HEK293 (cell line): ENCODE measurements around the gene SECTM1.

ENCODE experiments used
- BCL11A ChIP-seq: fragments of 450-650 bp; formaldehyde crosslinking; IDR thresholded peaks from 2 replicates; pipeline ENCODE4 v1.5.1; 2016; ENCODE audit warnings: low read depth, missing biosample characterization, missing genetic modification characterization
- ELK4 ChIP-seq: IDR thresholded peaks from 2 replicates; pipeline ENCODE4 v1.6.1; 2011; ENCODE audit warnings: mild to moderate bottlenecking, low read depth, low read length, borderline replicate concordance
- GFI1B ChIP-seq: fragments of 450-650 bp; formaldehyde crosslinking; IDR thresholded peaks from 2 replicates; pipeline ENCODE4 v1.5.1; 2016; ENCODE audit warnings: missing biosample characterization, missing genetic modification characterization
- HOXC10 ChIP-seq: sonication (generic); formaldehyde crosslinking; IDR thresholded peaks from 2 replicates; pipeline ENCODE4 v1.8.1; 2023; ENCODE audit warnings: mild to moderate bottlenecking, missing genetic modification reagents
- KLF1 ChIP-seq: fragments of 450-650 bp; formaldehyde crosslinking; IDR thresholded peaks from 2 replicates; pipeline ENCODE4 v1.5.1; 2016; ENCODE audit warnings: missing biosample characterization, missing genetic modification characterization
- KLF9 ChIP-seq: fragments of 450-650 bp; formaldehyde crosslinking; IDR thresholded peaks from 2 replicates; pipeline ENCODE4 v1.5.1; 2016; ENCODE audit warnings: missing biosample characterization, missing genetic modification characterization, low read depth
- OSR2 ChIP-seq: fragments of 450-650 bp; formaldehyde crosslinking; IDR thresholded peaks from 2 replicates; pipeline ENCODE4 v1.5.1; 2016; ENCODE audit warnings: missing biosample characterization, missing genetic modification characterization
- SP3 ChIP-seq: fragments of 450-650 bp; formaldehyde crosslinking; IDR thresholded peaks from 2 replicates; pipeline ENCODE4 v1.5.1; 2016; ENCODE audit warnings: missing biosample characterization, missing genetic modification characterization
- YY2 ChIP-seq: fragments of 450-650 bp; formaldehyde crosslinking; IDR thresholded peaks from 2 replicates; pipeline ENCODE4 v1.5.1; 2016; ENCODE audit warnings: missing biosample characterization, missing genetic modification characterization
- ZBTB1 ChIP-seq: fragments of 450-650 bp; formaldehyde crosslinking; IDR thresholded peaks from 2 replicates; pipeline ENCODE4 v1.5.1; 2016; ENCODE audit warnings: missing biosample characterization, missing genetic modification characterization
- ZBTB21 ChIP-seq: fragments of 450-650 bp; formaldehyde crosslinking; IDR thresholded peaks from 2 replicates; pipeline ENCODE4 v1.5.1; 2017; ENCODE audit warnings: missing biosample characterization, missing genetic modification characterization
- ZBTB26 ChIP-seq: fragments of 450-650 bp; formaldehyde crosslinking; optimal IDR thresholded peaks from 2 replicates; pipeline ENCODE3; 2016; ENCODE audit warnings: missing biosample characterization, mild to moderate bottlenecking, missing genetic modification characterization
- ZBTB49 ChIP-seq: fragments of 450-650 bp; formaldehyde crosslinking; IDR thresholded peaks from 2 replicates; pipeline ENCODE4 v1.5.1; 2016; ENCODE audit warnings: missing biosample characterization, missing genetic modification characterization, low read depth
- ZBTB6 ChIP-seq: fragments of 450-650 bp; formaldehyde crosslinking; IDR thresholded peaks from 2 replicates; pipeline ENCODE4 v1.5.1; 2017; ENCODE audit warnings: missing biosample characterization, missing genetic modification characterization
- ZEB2 ChIP-seq: fragments of 450-650 bp; formaldehyde crosslinking; IDR thresholded peaks from 2 replicates; pipeline ENCODE4 v1.5.1; 2016; ENCODE audit warnings: missing biosample characterization, missing genetic modification characterization
- ZFP3 ChIP-seq: fragments of 450-650 bp; formaldehyde crosslinking; IDR thresholded peaks from 2 replicates; pipeline ENCODE4 v1.5.1; 2016; ENCODE audit warnings: low read depth, missing biosample characterization, missing genetic modification characterization
- ZFP37 ChIP-seq: fragments of 450-650 bp; formaldehyde crosslinking; IDR thresholded peaks from 2 replicates; pipeline ENCODE4 v1.5.1; 2016; ENCODE audit warnings: missing biosample characterization, missing genetic modification characterization
- ZFP69B ChIP-seq: fragments of 450-650 bp; formaldehyde crosslinking; IDR thresholded peaks from 2 replicates; pipeline ENCODE4 v1.5.1; 2016; ENCODE audit warnings: missing biosample characterization, missing genetic modification characterization
- ZNF146 ChIP-seq: fragments of 450-650 bp; formaldehyde crosslinking; IDR thresholded peaks from 2 replicates; pipeline ENCODE4 v1.5.1; 2016; ENCODE audit warnings: missing biosample characterization, missing genetic modification characterization
- ZNF2 ChIP-seq: fragments of 450-650 bp; formaldehyde crosslinking; IDR thresholded peaks from 2 replicates; pipeline ENCODE4 v1.5.1; 2016; ENCODE audit warnings: missing biosample characterization, missing genetic modification characterization
- ZNF214 ChIP-seq: fragments of 450-650 bp; formaldehyde crosslinking; IDR thresholded peaks from 2 replicates; pipeline ENCODE4 v1.5.1; 2017; ENCODE audit warnings: missing biosample characterization, mild to moderate bottlenecking, missing genetic modification characterization, borderline replicate concordance
- ZNF266 ChIP-seq: fragments of 450-650 bp; formaldehyde crosslinking; IDR thresholded peaks from 2 replicates; pipeline ENCODE4 v1.5.1; 2016; ENCODE audit warnings: missing biosample characterization, missing genetic modification characterization, low read depth
- ZNF341 ChIP-seq: fragments of 450-650 bp; formaldehyde crosslinking; IDR thresholded peaks from 2 replicates; pipeline ENCODE4; 2016; ENCODE audit warnings: low read depth, missing biosample characterization, missing genetic modification characterization
- ZNF426 ChIP-seq: fragments of 450-650 bp; formaldehyde crosslinking; IDR thresholded peaks from 2 replicates; pipeline ENCODE4 v1.5.1; 2017; ENCODE audit warnings: missing biosample characterization, missing genetic modification characterization, mild to moderate bottlenecking, inconsistent platforms, moderate library complexity
- ZNF501 ChIP-seq: fragments of 450-650 bp; formaldehyde crosslinking; IDR thresholded peaks from 2 replicates; pipeline ENCODE4 v1.5.1; 2016; ENCODE audit warnings: missing biosample characterization, missing genetic modification characterization
- ZNF571 ChIP-seq: fragments of 450-650 bp; formaldehyde crosslinking; IDR thresholded peaks from 2 replicates; pipeline ENCODE4 v1.5.0; 2017; ENCODE audit warnings: missing biosample characterization, missing genetic modification characterization
- ZNF600 ChIP-seq: fragments of 450-650 bp; formaldehyde crosslinking; IDR thresholded peaks from 2 replicates; pipeline ENCODE4 v1.5.1; 2016; ENCODE audit warnings: missing biosample characterization, missing genetic modification characterization
- ZNF660 ChIP-seq: fragments of 450-650 bp; IDR thresholded peaks from 2 replicates; pipeline ENCODE4 v1.5.1; 2018; ENCODE audit warnings: missing biosample characterization, mild to moderate bottlenecking, missing genetic modification characterization
- ZNF677 ChIP-seq: fragments of 450-650 bp; IDR thresholded peaks from 2 replicates; pipeline ENCODE4 v1.5.0; 2018; ENCODE audit warnings: missing biosample characterization, mild to moderate bottlenecking, missing genetic modification characterization, moderate library complexity
- ZNF76 ChIP-seq: fragments of 450-650 bp; formaldehyde crosslinking; IDR thresholded peaks from 2 replicates; pipeline ENCODE4; 2016; ENCODE audit warnings: low read depth, missing biosample characterization, missing genetic modification characterization, borderline replicate concordance
- ZNF776 ChIP-seq: fragments of 450-650 bp; formaldehyde crosslinking; IDR thresholded peaks from 2 replicates; pipeline ENCODE4 v1.5.0; 2017; ENCODE audit warnings: missing biosample characterization, missing genetic modification characterization, borderline replicate concordance
- ZSCAN16 ChIP-seq: fragments of 450-650 bp; formaldehyde crosslinking; IDR thresholded peaks from 2 replicates; pipeline ENCODE4 v1.5.1; 2016; ENCODE audit warnings: missing biosample characterization, missing genetic modification characterization
- ZXDB ChIP-seq: fragments of 450-650 bp; formaldehyde crosslinking; IDR thresholded peaks from 2 replicates; pipeline ENCODE4 v1.5.1; 2016; ENCODE audit warnings: missing biosample characterization, missing genetic modification characterization

Gene SECTM1

GRCh38 chr17:82292251-82293154 lies 41.1 kb downstream of the SECTM1 start (continued):
- peak; percentile 29; the same call in 1 of the 2 replicates for TF ChIP-seq OSR2 (tag by site-specific recombination)
- TF ChIP-seq ZFP69B (tag by site-specific recombination), result no peak
- peak; percentile 84 for TF ChIP-seq SP3 (tag by site-specific recombination)
- TF ChIP-seq ZNF426 (tag by site-specific recombination), result no peak
- no peak for TF ChIP-seq GFI1B
- TF ChIP-seq ZNF266 (tag by site-specific recombination), result no peak
- TF ChIP-seq ZNF146, result no peak
- peak; percentile 84; the same call in 1 of the 2 replicates for TF ChIP-seq KLF9 (tag by site-specific recombination)
- TF ChIP-seq ZFP37 (tag by site-specific recombination), result no peak
- peak; percentile 53; the same call in 1 of the 2 replicates for TF ChIP-seq ZXDB
- TF ChIP-seq ZNF76 (tag by site-specific recombination), result no peak; the same call in 1 of the 2 replicates
- peak; percentile 62 for TF ChIP-seq ZBTB26
- TF ChIP-seq ZNF501, result 0 out of 2 replicates have a peak, but pooled peaks have one; percentile 51
- no peak for TF ChIP-seq ZNF214 (tag by site-specific recombination)
- TF ChIP-seq ZNF660 (tag by site-specific recombination), result no peak; the same call in none of the 2 replicates
- TF ChIP-seq ZNF776 (tag by site-specific recombination), result no peak
- 0 out of 2 replicates have a peak, but pooled peaks have one; percentile 49 for TF ChIP-seq ZNF2 (tag by site-specific recombination)
- TF ChIP-seq ZBTB1 (tag by site-specific recombination), result peak; percentile 66; the same call in 1 of the 2 replicates
- TF ChIP-seq ZNF600 (tag by site-specific recombination), result peak; percentile 73
- no peak for TF ChIP-seq ZNF571 (tag by site-specific recombination)
- 0 out of 2 replicates have a peak, but pooled peaks have one; percentile 8 for TF ChIP-seq ZNF341 (tag by site-specific recombination)
- TF ChIP-seq ELK4, result no peak
- TF ChIP-seq HOXC10 (CRISPR knock-in tag), result no peak
- TF ChIP-seq ZFP3 (tag by site-specific recombination), result no peak
- no peak for TF ChIP-seq YY2 (tag by site-specific recombination)
- no peak for TF ChIP-seq BCL11A (tag by site-specific recombination)
- no peak for TF ChIP-seq ZSCAN16 (tag by site-specific recombination)
- TF ChIP-seq ZNF677 (tag by site-specific recombination), result no peak
- peak; percentile 19; the same call in 1 of the 2 replicates for TF ChIP-seq ZBTB6
- TF ChIP-seq ZBTB49 (tag by site-specific recombination), result no peak
- TF ChIP-seq KLF1 (tag by site-specific recombination), result peak; percentile 65
- TF ChIP-seq ZBTB21 (tag by site-specific recombination), result no peak
- peak; percentile 73 for TF ChIP-seq ZEB2 (tag by site-specific recombination)
